ENCODE results near the gene DIP2A. TPM values are rescaled to one million over a fixed set of nuclear protein-coding genes. Genes with fewer than 3 reads are reported as not detected.

Gene DIP2A
- total and polyA plus RNA-seq, 2 experiments from 2014 or later: 19.8 to 24.6 TPM

GRCh38 chr21:46425571-46425970 lies 33.1 kb upstream of the DIP2A start:
- TF ChIP-seq EZH2phosphoT487 (IDR thresholded peaks at IDR 0.05; ENCODE audit: low read depth, severe bottlenecking, unreplicated experiment): no peak
- no peak overlapping the region for H2AFZ ChIP-seq
- WGBS (ENCODE audit: low lambda C conversion rate, missing lambda C conversion rate): 95% methylated on average over 23 of the region's 23 CpGs
- H3K9me2 ChIP-seq (replicated peaks; ENCODE audit: insufficient read depth): no peaks in the 10 kb centered on the region
- no peak overlapping the region for H3K4me3 ChIP-seq
- no peak overlapping the region for H3K27ac ChIP-seq
- H3K4me2 ChIP-seq: no peak overlapping the region
- H3K27me3 ChIP-seq: no peaks in the 10 kb centered on the region
- no peaks in the 10 kb centered on the region for H4K20me1 ChIP-seq (ENCODE audit: insufficient read depth, poor library complexity, severe bottlenecking)
- H3K36me3 ChIP-seq (replicated peaks; ENCODE audit: insufficient read depth, low read depth): no peaks in the 10 kb centered on the region
- H3K9me3 ChIP-seq (ENCODE audit: low read depth): no peaks in the 10 kb centered on the region
- DNase-seq (ENCODE audit: low spot score): no peak
- no peaks in the 10 kb centered on the region for H3K4me1 ChIP-seq (ENCODE audit: insufficient read depth)
- H3K79me2 ChIP-seq: no peaks in the 10 kb centered on the region

DNA sequence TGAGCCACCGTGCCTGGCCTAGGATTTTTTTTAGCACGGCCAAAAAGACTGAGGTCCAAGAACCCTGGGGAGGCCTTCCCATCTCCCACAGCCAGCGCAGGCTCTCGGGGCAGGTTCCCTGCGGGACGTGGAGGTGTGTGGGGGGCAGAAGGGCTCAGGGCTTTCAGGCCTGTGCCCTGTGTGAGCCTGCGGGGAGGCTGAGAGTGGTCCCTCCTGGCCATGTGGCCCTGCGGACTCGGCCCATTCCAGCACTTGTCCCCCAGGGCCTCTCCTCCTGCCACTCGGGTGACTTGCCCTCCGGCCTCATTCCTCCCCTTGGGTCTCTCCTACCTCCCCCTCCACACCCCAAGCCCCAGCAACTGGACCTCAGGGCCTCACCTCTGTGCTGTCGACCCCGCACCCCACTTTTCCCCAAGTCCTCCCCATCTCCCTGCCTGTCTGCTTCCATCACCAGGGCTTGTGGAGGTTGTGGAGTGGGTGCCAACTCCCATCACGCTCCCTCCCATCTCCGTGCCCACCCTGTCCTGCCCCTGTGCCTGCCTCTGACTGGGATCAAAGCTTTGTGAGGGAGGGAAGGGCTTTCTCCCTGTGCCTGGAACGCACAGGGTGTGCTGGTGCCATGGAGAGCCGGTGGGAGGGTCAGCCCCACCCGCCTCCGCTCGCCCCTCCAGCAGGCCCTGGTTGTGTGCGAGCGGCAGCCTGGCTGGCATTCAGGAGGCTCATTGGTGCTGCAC lies 32.2 kb upstream of the DIP2A start:
- Histone ChIP-seq H3K4me1 (ENCODE audit: insufficient read depth) (no peaks in the 10 kb centered on the region), H3K9me3 (ENCODE audit: low read depth) (no peaks in the 10 kb centered on the region), H4K20me1 (ENCODE audit: insufficient read depth, poor library complexity, severe bottlenecking) (no peaks in the 10 kb centered on the region), H2AFZ (no peak overlapping the region), H3K4me3 (no peak overlapping the region), H3K27me3 (no peaks in the 10 kb centered on the region), H3K9me2 (replicated peaks; ENCODE audit: insufficient read depth) (no peaks in the 10 kb centered on the region), H3K4me2 (no peak overlapping the region), H3K79me2 (no peaks in the 10 kb centered on the region), H3K27ac (no peak overlapping the region), H3K36me3 (replicated peaks; ENCODE audit: insufficient read depth, low read depth) (no peaks in the 10 kb centered on the region)
- 96% methylated on average over 15 of the region's 22 CpGs for WGBS (ENCODE audit: low lambda C conversion rate, missing lambda C conversion rate)
- no peak for DNase-seq (ENCODE audit: low spot score)
- TF ChIP-seq EZH2phosphoT487 (IDR thresholded peaks at IDR 0.05; ENCODE audit: low read depth, severe bottlenecking, unreplicated experiment): no peak
- no peak for TF ChIP-seq EZH2 (IDR thresholded peaks at IDR 0.05; ENCODE audit: borderline replicate concordance)

GRCh38 chr21:46427516-46427915 lies 31.2 kb upstream of the DIP2A start:
- Histone ChIP-seq H3K9me3 (ENCODE audit: low read depth) (no peaks in the 10 kb centered on the region), H3K9me2 (replicated peaks; ENCODE audit: insufficient read depth) (no peaks in the 10 kb centered on the region), H3K4me2 (no peak overlapping the region), H3K36me3 (replicated peaks; ENCODE audit: insufficient read depth, low read depth) (no peaks in the 10 kb centered on the region), H3K27me3 (no peaks in the 10 kb centered on the region), H4K20me1 (ENCODE audit: insufficient read depth, poor library complexity, severe bottlenecking) (no peaks in the 10 kb centered on the region), H3K4me3 (no peak overlapping the region), H3K79me2 (no peaks in the 10 kb centered on the region), H3K4me1 (ENCODE audit: insufficient read depth) (no peaks in the 10 kb centered on the region), H3K27ac (no peak overlapping the region), H2AFZ (no peak overlapping the region)
- TF ChIP-seq CTCF (IDR thresholded peaks at IDR 0.05; ENCODE audit: poor library complexity) (no peak), EZH2phosphoT487 (IDR thresholded peaks at IDR 0.05; ENCODE audit: low read depth, severe bottlenecking, unreplicated experiment) (no peak), EZH2 (IDR thresholded peaks at IDR 0.05; ENCODE audit: borderline replicate concordance) (no peak)
- no peak for DNase-seq (ENCODE audit: low spot score)
- WGBS (ENCODE audit: low lambda C conversion rate, missing lambda C conversion rate): 97% methylated on average over 14 of the region's 14 CpGs

- Histone ChIP-seq H3K27me3 (no peaks in the 10 kb centered on the region), H3K27ac (no peak overlapping the region), H2AFZ (no peak overlapping the region), H3K4me2 (no peak overlapping the region), H3K36me3 (replicated peaks; ENCODE audit: insufficient read depth, low read depth) (no peaks in the 10 kb centered on the region), H3K79me2 (no peaks in the 10 kb centered on the region), H3K4me3 (no peak overlapping the region), H3K9me3 (ENCODE audit: low read depth) (no peaks in the 10 kb centered on the region), H4K20me1 (ENCODE audit: insufficient read depth, poor library complexity, severe bottlenecking) (no peaks in the 10 kb centered on the region), H3K4me1 (ENCODE audit: insufficient read depth) (no peaks in the 10 kb centered on the region), H3K9me2 (replicated peaks; ENCODE audit: insufficient read depth) (no peaks in the 10 kb centered on the region)
- 99% methylated on average over 23 of the region's 23 CpGs for WGBS (ENCODE audit: low lambda C conversion rate, missing lambda C conversion rate)
- TF ChIP-seq EZH2phosphoT487 (IDR thresholded peaks at IDR 0.05; ENCODE audit: low read depth, severe bottlenecking, unreplicated experiment) (no peak), CTCF (IDR thresholded peaks at IDR 0.05; ENCODE audit: poor library complexity) (no peak), EZH2 (IDR thresholded peaks at IDR 0.05; ENCODE audit: borderline replicate concordance) (no peak)
- no peak for DNase-seq (ENCODE audit: low spot score)
These were observed 30.4 kb upstream of the DIP2A start for GRCh38 chr21:46428286-46428685.

All from hepatocyte (in vitro differentiated cells).